PC-9 (cell line): ENCODE data around the gene HIC1. TPM values are rescaled to one million over a fixed set of nuclear protein-coding genes. Genes with fewer than 3 reads are reported as not detected.
A peak's percentile ranks its signal among the peaks of the same experiment; 100 is the strongest.

ENCODE experiments used
- BruUV-seq: library from RNA; stranded (reverse); fragments of 400-500 nt; replicated peaks from 2 replicates; lab custom pipeline; 2021; lab: Mats Ljungman, UMichigan
- CTCF ChIA-PET: fragments of 300-600 bp; sonication (Branson Sonifier 250); formaldehyde crosslinking; loops from one replicate; lab custom pipeline; 2022; ENCODE audit warnings: antibody characterized with exemption; lab: Charles Lee
- POLR2A ChIA-PET: fragments of 300-600 bp; sonication (Branson Sonifier 250); formaldehyde crosslinking; loops from one replicate; lab custom pipeline; 2022; ENCODE audit warnings: antibody characterized with exemption; ENCODE audit not compliant: unreplicated experiment; lab: Charles Lee
- DNase-seq, 2 experiments: peaks; one replicate each; pipeline versions ENCODE4 v3.0.0 to v3.0.0-alpha.2; 2015 to 2022; ENCODE audit warnings: mixed read lengths in 1 of 2
- H2AFZ ChIP-seq: fragments of 200-600 bp; sonication (generic); 2 replicates; pipeline ENCODE4 v1.8.1; 2017; ENCODE audit warnings: antibody characterized with exemption
- H3F3A ChIP-seq: fragments of 200-600 bp; sonication (generic); 2 replicates; pipeline ENCODE4 v1.8.1; 2017; ENCODE audit warnings: antibody characterized with exemption, mild to moderate bottlenecking, low read depth; ENCODE audit not compliant: insufficient read depth
- H3K27ac ChIP-seq: fragments of 200-600 bp; sonication (generic); 2 replicates; pipeline ENCODE4 v1.6.1; 2016; ENCODE audit warnings: mixed run types
- H3K27me3 ChIP-seq: fragments of 200-600 bp; sonication (generic); 2 replicates; pipeline ENCODE4 v1.6.1; 2016; ENCODE audit warnings: low read depth, mixed run types; ENCODE audit not compliant: insufficient read depth
- H3K36me3 ChIP-seq: fragments of 200-600 bp; sonication (generic); 2 replicates; pipeline ENCODE4 v1.6.1; 2016; ENCODE audit warnings: low read depth, mixed run types
- H3K4me1 ChIP-seq: fragments of 200-600 bp; sonication (generic); replicated peaks from 2 replicates; pipeline ENCODE4 v1.6.1; 2016; ENCODE audit warnings: mixed run types; ENCODE audit not compliant: insufficient read depth
- H3K4me2 ChIP-seq: fragments of 200-600 bp; sonication (generic); 2 replicates; pipeline ENCODE4 v1.6.1; 2017; ENCODE audit warnings: mixed run types
- H3K4me3 ChIP-seq: fragments of 200-600 bp; sonication (generic); 2 replicates; pipeline ENCODE4 v1.6.1; 2016; ENCODE audit warnings: mixed run types
- H3K79me2 ChIP-seq: fragments of 200-600 bp; sonication (generic); 2 replicates; pipeline ENCODE4 v1.6.1; 2017; ENCODE audit warnings: low read depth, mixed run types
- H3K9me2 ChIP-seq: fragments of 200-600 bp; sonication (generic); 2 replicates; pipeline ENCODE4 v1.8.1; 2017; ENCODE audit warnings: mild to moderate bottlenecking; ENCODE audit not compliant: insufficient read depth
- H3K9me3 ChIP-seq: fragments of 200-600 bp; sonication (generic); 2 replicates; pipeline ENCODE4 v1.8.1; 2016; ENCODE audit warnings: low read depth; ENCODE audit not compliant: insufficient read depth
- H4K20me1 ChIP-seq: fragments of 200-600 bp; sonication (generic); 2 replicates; pipeline ENCODE4 v1.8.1; 2017; ENCODE audit not compliant: insufficient read depth
- EZH2 ChIP-seq: fragments of 200-600 bp; sonication (generic); IDR thresholded peaks from 2 replicates; pipeline ENCODE4 v1.8.0; 2017; ENCODE audit warnings: antibody characterized with exemption, low read depth
- intact Hi-C: fragments of 100-400 bp; cut with micrococcal nuclease; formaldehyde crosslinking; loops from one replicate; pipeline ENCODE4 v1.10.0; 2022; ENCODE audit not compliant: unreplicated experiment
- total RNA-seq: library from RNA; stranded (reverse); gene quantifications from 2 replicates; pipeline ENCODE4 v1.2.3, GENCODE V29; 2021
- TF ChIP-seq, protein P1 (sequence below): fragments of 200-600 bp; sonication (generic); conservative IDR thresholded peaks from 2 replicates; pipeline ENCODE4 v1.6.1; 2017; ENCODE audit warnings: mixed run types, antibody characterized with exemption, mild to moderate bottlenecking, moderate library complexity

The HIC1 gene
- total RNA-seq, 1 experiment from 2014 or later = 0.63 TPM

DNA sequence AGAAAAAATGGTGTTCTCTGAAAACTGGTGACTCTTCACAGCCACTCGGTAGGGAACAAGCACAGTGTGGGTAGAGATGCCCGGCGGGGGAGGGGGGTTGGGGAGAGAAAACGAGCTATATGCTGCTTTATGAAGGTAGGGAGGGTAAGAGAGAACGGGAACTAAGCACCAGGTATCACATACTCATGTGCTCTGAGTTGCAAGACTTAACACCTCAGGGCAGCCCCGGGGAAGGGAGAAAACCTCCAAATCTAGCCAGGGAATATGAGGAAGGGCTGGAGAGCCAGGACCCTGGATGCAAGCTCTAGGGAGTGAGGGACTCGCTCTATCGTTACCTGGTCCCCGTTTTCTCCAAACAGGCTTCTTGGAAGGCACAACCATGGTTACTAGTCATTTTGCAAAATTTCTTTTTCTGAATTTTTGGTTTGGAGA, 35.3 kb downstream of the HIC1 start:
- TF ChIP-seq, protein P1, sequence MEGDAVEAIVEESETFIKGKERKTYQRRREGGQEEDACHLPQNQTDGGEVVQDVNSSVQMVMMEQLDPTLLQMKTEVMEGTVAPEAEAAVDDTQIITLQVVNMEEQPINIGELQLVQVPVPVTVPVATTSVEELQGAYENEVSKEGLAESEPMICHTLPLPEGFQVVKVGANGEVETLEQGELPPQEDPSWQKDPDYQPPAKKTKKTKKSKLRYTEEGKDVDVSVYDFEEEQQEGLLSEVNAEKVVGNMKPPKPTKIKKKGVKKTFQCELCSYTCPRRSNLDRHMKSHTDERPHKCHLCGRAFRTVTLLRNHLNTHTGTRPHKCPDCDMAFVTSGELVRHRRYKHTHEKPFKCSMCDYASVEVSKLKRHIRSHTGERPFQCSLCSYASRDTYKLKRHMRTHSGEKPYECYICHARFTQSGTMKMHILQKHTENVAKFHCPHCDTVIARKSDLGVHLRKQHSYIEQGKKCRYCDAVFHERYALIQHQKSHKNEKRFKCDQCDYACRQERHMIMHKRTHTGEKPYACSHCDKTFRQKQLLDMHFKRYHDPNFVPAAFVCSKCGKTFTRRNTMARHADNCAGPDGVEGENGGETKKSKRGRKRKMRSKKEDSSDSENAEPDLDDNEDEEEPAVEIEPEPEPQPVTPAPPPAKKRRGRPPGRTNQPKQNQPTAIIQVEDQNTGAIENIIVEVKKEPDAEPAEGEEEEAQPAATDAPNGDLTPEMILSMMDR = no peak
- TF ChIP-seq EZH2 = no peak
- ChIA-PET CTCF (interaction anchor here (0.7 kb wide), 1 partner anchor 13 kb away, joined by 5 read pairs; no protein-coding TSS in a partner anchor), POLR2A (no interaction called here)
- no peaks in the 10 kb centered on the region for H3K9me2 ChIP-seq
- no peaks in the 10 kb centered on the region for H4K20me1 ChIP-seq
- no peaks in the 10 kb centered on the region for H3K9me3 ChIP-seq
- intact Hi-C loops = no loop called here
- no peak overlapping the region for H3K27ac ChIP-seq
- H3K36me3 ChIP-seq = no peaks in the 10 kb centered on the region
- DNase-seq = no peak
- H3F3A ChIP-seq = peaks cover 31% of the 10 kb centered on the region; the same call in 1 of the 2 replicates
- no peaks in the 10 kb centered on the region for H3K79me2 ChIP-seq
- H3K27me3 ChIP-seq = no peaks in the 10 kb centered on the region
- H3K4me3 ChIP-seq = no peak overlapping the region
- H3K4me2 ChIP-seq = no peak overlapping the region
- H3K4me1 ChIP-seq = peaks cover 24% of the 10 kb centered on the region
- no peak overlapping the region for H2AFZ ChIP-seq
- no TSS peak for BruUV-seq

DNA sequence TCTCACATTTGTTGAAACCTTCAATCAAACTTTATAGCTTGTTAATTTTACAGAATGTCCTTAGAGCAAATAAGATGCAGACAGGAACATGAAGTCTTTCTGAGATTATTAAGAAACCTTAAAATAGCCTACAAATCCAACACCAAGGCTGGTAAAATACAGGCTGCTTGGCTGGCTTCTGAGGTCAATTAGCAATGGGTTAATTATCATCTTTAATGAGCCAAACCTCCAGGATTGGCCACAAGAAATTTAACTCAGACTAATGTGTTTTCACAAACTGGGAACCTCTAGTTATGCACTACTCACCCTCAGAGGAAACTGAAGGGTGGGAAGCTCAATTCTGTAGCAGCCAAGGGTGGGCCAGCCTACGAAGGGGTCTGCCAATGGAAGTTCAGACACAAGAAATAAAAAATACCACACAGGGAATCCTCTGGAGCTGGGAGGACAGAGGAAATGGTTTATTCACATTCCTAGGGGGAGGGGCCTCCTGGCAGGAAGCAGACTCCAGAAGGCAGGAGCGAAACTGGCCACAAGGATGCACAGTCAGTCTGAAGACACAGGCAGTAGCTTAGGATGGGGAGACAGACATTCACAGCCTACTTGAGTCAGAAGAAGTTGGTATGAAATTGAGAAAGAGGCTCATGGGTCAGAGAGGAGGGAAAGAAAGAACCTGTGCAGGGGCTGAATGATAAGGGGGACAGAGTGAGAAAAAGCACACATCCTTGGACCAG, 36.1 kb downstream of the HIC1 start:
- POLR2A ChIA-PET = interaction anchor here (0.6 kb wide), 1 partner anchor 42 kb away, joined by 3 read pairs; no protein-coding TSS in a partner anchor
- intact Hi-C loops = no loop called here
- CTCF ChIA-PET = no interaction called here
- H3K27ac ChIP-seq = no peak overlapping the region
- H4K20me1 ChIP-seq = no peaks in the 10 kb centered on the region
- no peaks in the 10 kb centered on the region for H3K9me3 ChIP-seq
- BruUV-seq = no TSS peak
- no peaks in the 10 kb centered on the region for H3K36me3 ChIP-seq
- H3F3A ChIP-seq = peaks cover 24% of the 10 kb centered on the region; the same call in 1 of the 2 replicates
- no peak overlapping the region for H3K4me2 ChIP-seq
- H3K4me3 ChIP-seq = no peak overlapping the region
- H3K4me1 ChIP-seq = peaks cover 17% of the 10 kb centered on the region
- H2AFZ ChIP-seq = no peak overlapping the region
- no peaks in the 10 kb centered on the region for H3K79me2 ChIP-seq
- peak; percentile 34 for DNase-seq
- no peaks in the 10 kb centered on the region for H3K9me2 ChIP-seq
- TF ChIP-seq, protein P1 = no peak
- no peak for TF ChIP-seq EZH2
- H3K27me3 ChIP-seq = no peaks in the 10 kb centered on the region

DNA sequence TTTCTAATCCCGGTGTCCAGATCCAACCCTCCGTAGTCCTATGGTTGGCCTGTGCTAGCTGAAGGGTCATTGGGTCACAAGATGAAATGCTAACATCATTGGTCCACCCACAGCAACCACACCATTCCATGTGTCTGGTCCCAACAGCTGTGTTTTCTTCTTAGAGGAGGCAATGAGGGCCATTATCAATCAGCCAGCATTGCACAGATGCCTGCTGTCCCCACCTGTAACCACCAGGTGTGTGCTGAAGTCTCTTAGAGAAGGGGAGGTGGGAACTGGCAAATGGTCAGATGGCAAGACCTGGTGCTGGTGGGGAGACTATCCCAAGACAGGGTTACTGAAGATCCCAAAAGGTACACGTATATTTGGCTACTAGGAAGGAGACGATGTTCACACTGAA, 37.4 kb downstream of the HIC1 start:
- Histone ChIP-seq H3K27ac (no peak overlapping the region; the same call in 1 of the 2 replicates), H3F3A (peaks cover 17% of the 10 kb centered on the region; the same call in 1 of the 2 replicates), H2AFZ (no peak overlapping the region), H3K27me3 (no peaks in the 10 kb centered on the region), H3K4me2 (no peak overlapping the region), H3K4me3 (no peak overlapping the region), H3K79me2 (no peaks in the 10 kb centered on the region), H3K4me1 (peaks cover 12% of the 10 kb centered on the region), H3K9me2 (no peaks in the 10 kb centered on the region), H4K20me1 (no peaks in the 10 kb centered on the region), H3K9me3 (no peaks in the 10 kb centered on the region), H3K36me3 (no peaks in the 10 kb centered on the region)
- POLR2A ChIA-PET = no interaction called here
- CTCF ChIA-PET = no interaction called here
- TF ChIP-seq, protein P1 = no peak
- no peak for TF ChIP-seq EZH2
- intact Hi-C loops = no loop called here
- no TSS peak for BruUV-seq
- no peak for DNase-seq
